Measurements from ENCODE around the gene CTNNBL1. TPM values are rescaled to one million over a fixed set of nuclear protein-coding genes. Genes with fewer than 3 reads are reported as not detected.

Gene CTNNBL1
- total and polyA plus RNA-seq, 12 donors, result 42.2 to 104 (median 52.0) TPM

DNA sequence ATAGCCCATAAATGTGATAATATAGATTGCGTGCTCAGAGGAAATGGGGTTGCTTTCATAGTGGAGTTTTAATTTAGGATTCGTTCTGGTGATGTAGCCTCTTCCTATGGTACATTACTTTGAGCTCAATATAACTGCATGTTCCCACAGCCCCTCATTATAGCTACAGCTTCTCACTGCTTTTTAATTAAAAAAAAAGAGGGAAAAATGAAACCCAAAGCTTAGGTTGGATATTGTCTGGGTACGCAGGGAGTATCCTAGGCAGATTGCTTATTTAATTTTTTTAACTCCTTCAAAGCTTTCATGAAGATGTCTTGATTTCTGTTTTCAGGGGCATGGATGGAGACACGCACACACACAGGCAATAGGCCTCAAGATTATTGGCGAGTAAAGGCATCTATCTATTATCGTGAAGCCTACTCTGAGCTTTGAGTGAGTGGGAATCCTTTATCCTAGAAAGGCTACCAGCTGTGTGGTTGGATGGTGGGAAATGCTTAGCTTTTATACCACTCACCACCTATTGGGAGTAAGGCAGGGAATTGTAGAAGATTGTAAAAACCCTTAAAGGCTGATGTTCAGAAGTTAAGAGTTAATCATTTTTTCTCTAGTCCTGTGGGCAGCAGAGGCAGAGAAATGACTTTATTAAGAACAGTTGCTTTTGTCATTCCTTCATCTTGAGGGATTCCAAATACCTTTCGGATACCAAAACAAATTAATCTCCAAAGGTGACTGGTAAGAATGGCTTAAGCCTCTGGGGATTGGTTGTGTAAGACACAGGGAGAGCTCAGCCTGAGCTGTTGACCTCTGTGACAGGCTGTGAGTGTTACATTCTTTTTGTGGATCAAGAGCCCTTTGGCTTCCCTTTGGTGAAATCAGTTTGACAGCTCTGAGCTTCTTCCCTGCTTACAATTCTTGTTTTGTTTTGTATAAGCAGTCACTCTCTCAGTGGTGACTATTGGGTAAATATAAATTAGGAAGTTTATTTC, 33.4 kb downstream of the CTNNBL1 start:
- Histone ChIP-seq H3K27me3 (no peaks in the 10 kb centered on the region), H3K4me3 (no peak overlapping the region), H3K36me3 (peaks cover 0 to 5% (median 0%) of the 10 kb centered on the region in 9 donors), H3K9me3 (no peaks in the 10 kb centered on the region), H3K27ac (peak overlapping the region in 9 of 10 donors; percentile 16 to 74 (median 53)), H3K4me1 (peaks cover 0 to 58% (median 41%) of the 10 kb centered on the region in 9 donors)
- DNase-seq (no peak), ATAC-seq (peak in 7 of 8 donors; percentile 52 to 93 (median 83))
- WGBS, 2 donors, result 73 to 82% methylated on average over 7 of the region's 7 CpGs
- intact Hi-C loops (cut with DNase I), result no loop called here
- TF ChIP-seq, protein P1, sequence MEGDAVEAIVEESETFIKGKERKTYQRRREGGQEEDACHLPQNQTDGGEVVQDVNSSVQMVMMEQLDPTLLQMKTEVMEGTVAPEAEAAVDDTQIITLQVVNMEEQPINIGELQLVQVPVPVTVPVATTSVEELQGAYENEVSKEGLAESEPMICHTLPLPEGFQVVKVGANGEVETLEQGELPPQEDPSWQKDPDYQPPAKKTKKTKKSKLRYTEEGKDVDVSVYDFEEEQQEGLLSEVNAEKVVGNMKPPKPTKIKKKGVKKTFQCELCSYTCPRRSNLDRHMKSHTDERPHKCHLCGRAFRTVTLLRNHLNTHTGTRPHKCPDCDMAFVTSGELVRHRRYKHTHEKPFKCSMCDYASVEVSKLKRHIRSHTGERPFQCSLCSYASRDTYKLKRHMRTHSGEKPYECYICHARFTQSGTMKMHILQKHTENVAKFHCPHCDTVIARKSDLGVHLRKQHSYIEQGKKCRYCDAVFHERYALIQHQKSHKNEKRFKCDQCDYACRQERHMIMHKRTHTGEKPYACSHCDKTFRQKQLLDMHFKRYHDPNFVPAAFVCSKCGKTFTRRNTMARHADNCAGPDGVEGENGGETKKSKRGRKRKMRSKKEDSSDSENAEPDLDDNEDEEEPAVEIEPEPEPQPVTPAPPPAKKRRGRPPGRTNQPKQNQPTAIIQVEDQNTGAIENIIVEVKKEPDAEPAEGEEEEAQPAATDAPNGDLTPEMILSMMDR (IDR thresholded peaks at IDR 0.05), result no peak

DNA sequence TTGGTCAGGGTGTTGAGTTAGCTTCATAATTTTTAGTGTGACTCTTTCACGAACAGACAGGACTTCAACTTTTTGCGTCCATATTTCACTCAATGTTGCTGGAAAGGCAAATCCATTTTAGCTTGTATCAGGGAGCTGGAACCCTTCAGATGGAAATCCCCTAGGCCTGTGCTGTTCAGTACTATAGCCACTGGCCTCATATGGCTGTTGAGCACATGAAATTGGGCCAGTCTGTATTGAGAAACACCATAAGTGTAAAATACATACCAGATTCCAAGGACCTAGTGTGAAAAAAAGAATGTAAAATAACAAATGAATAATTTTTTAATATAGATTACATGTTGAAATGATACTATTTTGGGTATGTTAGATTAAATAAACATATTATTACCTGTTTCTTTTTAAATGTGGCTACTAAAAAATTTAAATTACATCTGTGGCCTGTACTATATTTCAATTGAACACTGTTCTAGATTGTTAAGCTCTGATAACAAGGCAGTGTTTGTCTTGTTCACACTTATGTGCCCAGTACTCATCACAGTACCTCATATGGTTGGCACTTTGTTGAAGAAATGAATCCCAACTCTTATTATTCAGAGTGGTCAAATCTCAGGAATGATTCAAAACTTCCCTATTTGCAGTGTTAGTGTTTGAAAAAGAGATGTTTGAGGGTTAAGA, 34.3 kb downstream of the CTNNBL1 start:
- Histone ChIP-seq H3K4me1 (peaks cover 0 to 61% (median 41%) of the 10 kb centered on the region in 9 donors), H3K27ac (peak overlapping the region in 9 of 10 donors; percentile 7 to 74 (median 53)), H3K27me3 (no peaks in the 10 kb centered on the region), H3K9me3 (no peaks in the 10 kb centered on the region), H3K4me3 (no peak overlapping the region), H3K36me3 (peaks cover 0 to 9% (median 0%) of the 10 kb centered on the region in 9 donors)
- intact Hi-C loops (cut with DNase I), result no loop called here
- peak in 3 of 8 donors; percentile 22 to 45 (median 36) for ATAC-seq
- 74 to 80% methylated on average over 2 of the region's 2 CpGs for WGBS, 2 donors
- DNase-seq, result no peak
- TF ChIP-seq, protein P1 (IDR thresholded peaks at IDR 0.05), result no peak

DNA sequence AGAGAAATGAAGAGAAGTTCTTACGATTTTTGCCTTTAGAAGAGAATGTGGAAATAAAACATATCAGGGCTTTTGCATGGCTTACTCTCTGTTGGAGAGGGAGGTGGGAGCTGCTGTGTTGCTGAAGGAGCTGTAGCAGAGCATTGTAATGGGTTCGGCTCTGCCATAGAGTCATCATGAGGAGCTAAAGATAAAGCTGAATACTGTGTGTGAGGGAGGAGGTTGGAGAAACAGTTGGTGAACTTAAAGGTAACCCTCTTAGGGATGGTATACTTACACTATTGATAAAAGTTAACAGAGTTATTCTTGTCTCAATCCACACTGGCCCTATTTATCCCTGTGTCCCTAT, 34.8 kb downstream of the CTNNBL1 start:
- DNase-seq (no peak), ATAC-seq (peak in 2 of 8 donors; percentile 30 to 49)
- 71 to 75% methylated on average over 2 of the region's 2 CpGs for WGBS, 2 donors
- TF ChIP-seq, protein P1 (IDR thresholded peaks at IDR 0.05), result no peak
- Histone ChIP-seq H3K4me1 (peaks cover 0 to 58% (median 41%) of the 10 kb centered on the region in 9 donors), H3K27me3 (no peaks in the 10 kb centered on the region), H3K27ac (peak overlapping the region in 6 of 10 donors; percentile 2 to 74 (median 64)), H3K4me3 (no peak overlapping the region), H3K36me3 (peaks cover 0 to 14% (median 0%) of the 10 kb centered on the region in 9 donors), H3K9me3 (no peaks in the 10 kb centered on the region)
- intact Hi-C loops (cut with DNase I), result no loop called here

DNA sequence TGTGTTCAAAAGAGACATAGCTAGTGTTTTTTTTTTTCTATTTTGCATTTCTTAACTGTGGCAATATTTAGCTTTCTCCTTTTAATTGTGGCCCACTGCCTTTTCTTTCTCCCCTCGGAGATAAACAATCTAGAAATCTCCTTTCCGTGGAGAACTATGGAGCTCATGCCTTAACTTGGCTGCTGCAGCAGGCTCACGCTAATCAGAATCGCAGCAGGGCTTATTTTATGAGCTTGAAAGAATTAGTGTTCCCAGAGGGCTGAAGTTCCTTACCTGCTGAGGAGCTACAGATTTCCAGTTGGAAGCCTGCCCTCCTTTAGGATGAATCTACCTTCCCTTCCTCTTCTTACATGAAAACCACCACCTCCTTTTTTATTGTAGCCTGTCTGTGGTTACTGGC, 35.6 kb downstream of the CTNNBL1 start:
- DNase-seq (no peak), ATAC-seq (no peak)
- peak overlapping the region in 6 of 10 donors; percentile 2 to 74 (median 64) for H3K27ac ChIP-seq

More for the DNA sequence above, 35.6 kb downstream of the CTNNBL1 start:
- TF ChIP-seq, protein P1 (IDR thresholded peaks at IDR 0.05), result no peak
- no peaks in the 10 kb centered on the region for H3K27me3 ChIP-seq
- H3K4me3 ChIP-seq, result no peak overlapping the region
- peaks cover 0 to 64% (median 48%) of the 10 kb centered on the region in 9 donors for H3K4me1 ChIP-seq
- intact Hi-C loops (cut with DNase I), result no loop called here
- H3K36me3 ChIP-seq, result peaks cover 0 to 18% (median 0%) of the 10 kb centered on the region in 9 donors
- 40 to 50% methylated on average over 4 of the region's 4 CpGs for WGBS, 2 donors
- H3K9me3 ChIP-seq, result no peaks in the 10 kb centered on the region

Data from heart right ventricle (tissue), 16 donors.